ENCODE results near the gene REV3L.

REV3L gene

DNA sequence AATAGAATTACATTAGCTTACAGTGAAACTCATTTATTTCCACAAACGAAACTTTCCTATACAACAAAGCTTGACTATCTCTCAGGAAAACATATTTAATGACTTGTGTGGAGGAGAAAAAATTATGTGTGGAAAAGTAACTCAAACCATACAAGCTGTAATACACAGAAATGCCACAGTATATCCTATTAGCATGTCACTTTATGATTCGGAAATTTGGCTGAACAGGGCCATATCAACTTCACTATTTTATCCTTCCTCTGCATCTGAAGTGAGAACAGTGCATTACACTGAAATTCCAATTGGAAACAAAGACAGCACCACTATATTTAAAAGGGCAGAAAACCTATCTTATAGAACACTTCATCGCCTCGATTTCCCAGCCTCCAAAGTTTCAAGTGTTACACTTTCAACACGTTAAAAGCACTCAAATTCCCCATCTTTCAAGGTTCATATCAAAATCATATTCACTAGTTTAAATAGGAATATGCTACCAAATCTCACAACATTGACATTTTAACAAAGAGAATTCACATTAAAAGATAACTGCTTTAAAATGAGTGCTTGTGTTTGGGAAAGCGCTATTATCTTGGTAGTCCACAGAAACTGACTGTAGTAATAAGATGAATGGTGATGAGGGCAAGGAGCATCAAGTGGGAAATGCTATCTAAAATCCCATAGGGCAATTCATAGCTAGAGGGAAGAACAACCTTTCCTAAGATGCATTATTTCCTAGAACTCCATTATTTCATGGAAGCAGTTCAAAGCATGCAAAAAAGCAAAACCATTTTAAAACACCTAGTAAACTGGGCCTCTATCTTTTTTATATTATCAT, 1.8 kb downstream of the REV3L start:
- TF ChIP-seq GATA3 (IDR thresholded peaks at IDR 0.05; ENCODE audit: low read depth, low read length) (no peak), GATA2 (IDR thresholded peaks at IDR 0.05; ENCODE audit: low read depth, low read length) (no peak)

DNA sequence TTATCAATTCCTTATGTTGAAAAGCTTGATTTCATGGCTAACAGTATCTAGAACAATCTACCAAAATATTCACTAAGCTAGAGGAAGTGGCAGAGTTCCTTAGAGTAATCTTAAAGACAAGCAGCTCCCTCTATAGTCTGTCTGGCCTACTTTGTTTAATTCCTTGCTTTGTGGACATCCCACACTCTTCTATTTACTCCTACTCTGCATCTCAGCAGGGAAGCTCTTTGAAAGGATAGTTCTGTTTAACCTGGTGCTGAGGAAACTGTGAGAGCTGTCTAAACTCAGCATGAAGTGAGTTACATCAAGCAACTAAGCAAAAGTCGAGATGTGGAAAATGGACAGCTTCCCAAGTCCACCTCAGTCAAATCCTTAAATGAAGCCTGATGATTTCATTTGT, 4.3 kb downstream of the REV3L start:
- TF ChIP-seq GATA2 (IDR thresholded peaks at IDR 0.05; ENCODE audit: low read depth, low read length), result no peak
- no peak for TF ChIP-seq GATA3 (IDR thresholded peaks at IDR 0.05; ENCODE audit: low read depth, low read length)

DNA sequence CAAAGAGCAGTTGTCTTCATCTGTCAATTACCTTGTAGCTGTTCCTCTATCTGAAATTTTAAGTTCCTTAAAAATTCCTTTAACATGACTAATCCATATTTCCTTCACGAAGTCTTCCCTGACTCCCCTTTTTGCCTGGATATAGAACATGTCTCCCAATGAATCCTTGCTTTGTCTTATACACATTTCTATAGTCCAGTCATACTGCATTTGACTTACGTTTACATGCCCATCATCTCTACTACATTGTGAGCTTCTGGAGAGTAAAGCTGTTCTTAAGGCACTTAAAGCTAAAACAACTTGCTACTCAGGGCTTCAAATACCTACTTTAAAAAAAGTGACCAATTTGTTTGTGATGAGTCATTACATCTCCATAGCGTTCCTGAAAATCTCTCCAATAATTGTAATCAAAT, 4.9 kb downstream of the REV3L start:
- TF ChIP-seq GATA3 (IDR thresholded peaks at IDR 0.05; ENCODE audit: low read depth, low read length) (no peak), GATA2 (IDR thresholded peaks at IDR 0.05; ENCODE audit: low read depth, low read length) (no peak)

DNA sequence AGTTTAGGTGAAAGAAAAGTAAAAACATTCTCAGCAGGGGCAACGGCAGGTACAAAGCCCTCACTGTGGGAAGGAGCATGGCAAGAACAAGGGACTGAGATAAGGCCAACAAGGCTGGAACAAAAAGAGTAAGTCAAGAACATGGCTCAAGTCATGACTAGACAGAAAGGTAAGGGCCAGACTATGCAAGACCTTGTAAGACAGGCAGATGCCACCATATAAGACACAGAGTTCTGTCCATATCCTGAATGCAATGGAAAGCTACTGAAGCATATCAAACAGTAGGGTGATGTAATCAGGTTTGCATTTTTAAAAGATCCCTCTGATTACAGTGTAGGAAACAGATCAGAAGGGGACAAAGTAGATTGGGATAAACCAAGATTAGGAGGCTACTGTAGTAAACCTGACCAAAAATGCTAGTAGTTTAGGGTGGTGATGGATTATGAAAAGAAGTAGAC, 5.5 kb downstream of the REV3L start:
- TF ChIP-seq GATA3 (IDR thresholded peaks at IDR 0.05; ENCODE audit: low read depth, low read length), result no peak
- peak; percentile 13; the same call in 1 of the 2 replicates for TF ChIP-seq GATA2 (IDR thresholded peaks at IDR 0.05; ENCODE audit: low read depth, low read length)

DNA sequence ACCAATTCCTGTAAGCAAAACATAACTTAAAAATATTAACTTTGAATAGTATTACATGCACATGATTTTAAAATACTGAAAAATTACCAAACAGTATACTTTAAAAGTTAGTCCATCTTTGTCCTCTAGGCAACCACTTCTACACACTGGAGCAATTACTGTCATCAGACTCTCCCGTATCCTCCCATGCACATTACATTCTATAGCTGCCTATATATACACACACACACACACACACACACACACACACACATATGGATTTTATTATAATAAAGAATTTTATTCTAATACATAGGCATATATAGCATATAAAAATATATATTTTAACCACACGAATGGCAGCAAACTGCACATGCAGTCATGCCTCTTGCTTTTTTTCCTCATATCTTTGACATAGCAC, 8.2 kb downstream of the REV3L start:
- TF ChIP-seq GATA3 (IDR thresholded peaks at IDR 0.05; ENCODE audit: low read depth, low read length) (no peak), GATA2 (IDR thresholded peaks at IDR 0.05; ENCODE audit: low read depth, low read length) (no peak)

DNA sequence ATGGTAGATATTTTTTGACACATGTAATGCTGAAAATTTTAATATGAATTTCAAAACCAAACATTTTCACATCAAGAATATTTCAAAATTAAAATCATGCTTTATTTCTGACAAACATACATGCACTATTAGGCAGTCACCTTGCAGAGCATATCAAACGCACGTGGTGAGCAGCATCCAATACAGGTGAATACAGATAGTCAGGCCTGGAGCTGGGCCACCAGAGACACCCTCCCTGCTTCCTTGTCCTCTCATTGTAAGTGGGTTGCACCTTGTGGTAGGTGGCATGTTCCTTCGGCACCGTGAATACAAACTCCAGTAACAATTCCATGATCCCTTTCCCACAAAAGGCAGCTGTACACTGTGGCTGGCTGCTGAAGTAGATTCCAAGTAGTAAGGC, 8.9 kb downstream of the REV3L start:
- TF ChIP-seq GATA3 (IDR thresholded peaks at IDR 0.05; ENCODE audit: low read depth, low read length) (no peak), GATA2 (IDR thresholded peaks at IDR 0.05; ENCODE audit: low read depth, low read length) (no peak)

DNA sequence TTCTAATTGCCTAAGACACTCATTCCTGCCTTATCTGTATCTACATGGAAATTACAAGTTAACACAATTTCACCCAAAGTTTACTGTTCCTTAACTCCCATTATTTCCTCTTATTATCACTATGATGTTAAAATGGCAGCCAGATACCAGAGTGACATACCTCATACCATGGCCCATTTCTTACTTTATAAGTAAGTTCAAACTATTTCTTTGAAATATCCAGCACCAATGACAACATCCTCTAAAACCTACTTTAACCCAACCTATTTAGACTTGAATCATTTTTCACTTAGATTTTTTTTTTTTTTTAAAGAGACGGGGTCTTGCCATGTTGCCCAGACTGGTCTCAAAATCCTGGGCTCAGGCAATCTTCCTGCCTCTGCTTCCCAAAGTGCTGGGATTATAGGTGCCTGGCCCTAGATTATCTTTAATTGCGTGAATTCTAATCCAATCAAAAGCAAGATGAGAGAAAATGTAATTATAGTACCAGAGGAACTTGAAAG, 10.0 kb downstream of the REV3L start:
- TF ChIP-seq GATA2 (IDR thresholded peaks at IDR 0.05; ENCODE audit: low read depth, low read length) (no peak), GATA3 (IDR thresholded peaks at IDR 0.05; ENCODE audit: low read depth, low read length) (no peak)

DNA sequence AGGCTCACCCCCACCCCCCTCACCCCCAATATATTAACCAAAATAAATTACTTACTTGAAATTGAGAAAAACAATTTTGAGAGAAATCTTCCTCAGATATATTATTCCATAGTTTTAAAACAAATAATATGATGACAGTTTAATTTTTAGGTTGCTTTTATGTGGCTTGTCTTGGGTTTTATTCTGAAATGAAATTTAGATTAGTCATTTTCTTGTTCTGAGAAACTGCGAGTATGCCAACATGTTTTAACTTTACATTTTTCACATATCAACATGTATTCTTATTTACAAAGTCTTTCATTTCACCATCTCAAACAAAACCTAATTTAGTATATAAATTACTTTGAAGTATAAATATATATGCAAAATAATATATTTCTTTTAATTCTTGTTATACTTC, 11.1 kb downstream of the REV3L start:
- no peak for TF ChIP-seq GATA2 (IDR thresholded peaks at IDR 0.05; ENCODE audit: low read depth, low read length)
- no peak for TF ChIP-seq GATA3 (IDR thresholded peaks at IDR 0.05; ENCODE audit: low read depth, low read length)

DNA sequence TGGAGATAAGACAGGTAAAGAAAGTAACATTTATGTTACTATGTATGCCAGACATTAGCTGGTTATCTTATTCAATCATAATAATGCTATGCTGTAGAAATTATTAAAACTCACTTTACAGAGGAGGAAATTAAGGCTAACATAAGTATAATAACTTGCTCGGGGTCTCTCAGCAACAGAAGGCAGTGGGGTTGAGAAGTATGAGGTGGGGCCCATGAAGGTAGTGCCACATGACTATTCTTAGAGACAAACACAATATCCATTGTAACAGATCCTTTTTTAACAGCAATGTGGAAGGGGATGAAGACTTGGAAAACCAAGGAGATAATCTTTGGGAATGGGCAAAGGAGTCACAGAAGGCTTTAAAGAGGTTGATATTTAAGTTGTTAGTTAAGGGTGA, 11.5 kb downstream of the REV3L start:
- TF ChIP-seq GATA3 (IDR thresholded peaks at IDR 0.05; ENCODE audit: low read depth, low read length), result no peak
- TF ChIP-seq GATA2 (IDR thresholded peaks at IDR 0.05; ENCODE audit: low read depth, low read length), result no peak

DNA sequence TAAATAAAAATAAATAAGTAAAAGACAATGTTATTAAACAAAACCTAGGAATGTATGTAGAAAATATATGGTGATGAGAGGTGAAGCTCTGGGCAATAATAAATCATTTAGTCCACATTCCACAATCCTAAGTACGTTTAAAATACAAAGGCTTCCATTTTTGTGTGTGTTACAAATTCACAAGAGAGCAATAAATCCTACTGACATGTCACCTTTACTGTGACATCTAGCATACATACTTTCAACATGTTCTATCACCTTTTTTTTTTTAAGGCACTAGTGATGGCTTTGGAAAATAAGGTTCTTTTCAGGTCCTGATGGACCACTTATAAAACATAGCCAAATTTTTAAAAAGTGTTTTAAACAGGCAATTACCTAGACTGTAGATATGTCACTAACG, 12.0 kb downstream of the REV3L start:
- no peak for TF ChIP-seq GATA3 (IDR thresholded peaks at IDR 0.05; ENCODE audit: low read depth, low read length)
- no peak for TF ChIP-seq GATA2 (IDR thresholded peaks at IDR 0.05; ENCODE audit: low read depth, low read length)

DNA sequence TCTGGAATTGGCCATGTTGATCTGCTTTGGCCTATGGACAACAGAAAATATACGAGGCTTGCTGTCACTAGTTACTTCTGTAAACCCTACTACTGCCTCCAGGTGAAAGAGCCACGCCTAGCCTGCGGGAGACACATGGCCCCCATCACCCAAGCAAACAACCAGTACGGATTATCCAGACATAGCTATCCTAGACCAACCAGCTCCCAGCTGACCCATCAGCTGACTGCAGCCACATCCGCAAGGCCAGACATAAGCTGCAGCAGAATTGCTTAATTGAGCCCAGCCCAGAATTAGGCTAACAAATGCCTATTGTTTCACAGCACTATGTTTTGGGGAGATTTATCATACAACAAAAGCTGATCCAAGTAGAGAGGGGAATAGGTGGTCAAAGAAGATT, 13.5 kb downstream of the REV3L start:
- TF ChIP-seq GATA3 (IDR thresholded peaks at IDR 0.05; ENCODE audit: low read depth, low read length), result no peak
- no peak for TF ChIP-seq GATA2 (IDR thresholded peaks at IDR 0.05; ENCODE audit: low read depth, low read length)

DNA sequence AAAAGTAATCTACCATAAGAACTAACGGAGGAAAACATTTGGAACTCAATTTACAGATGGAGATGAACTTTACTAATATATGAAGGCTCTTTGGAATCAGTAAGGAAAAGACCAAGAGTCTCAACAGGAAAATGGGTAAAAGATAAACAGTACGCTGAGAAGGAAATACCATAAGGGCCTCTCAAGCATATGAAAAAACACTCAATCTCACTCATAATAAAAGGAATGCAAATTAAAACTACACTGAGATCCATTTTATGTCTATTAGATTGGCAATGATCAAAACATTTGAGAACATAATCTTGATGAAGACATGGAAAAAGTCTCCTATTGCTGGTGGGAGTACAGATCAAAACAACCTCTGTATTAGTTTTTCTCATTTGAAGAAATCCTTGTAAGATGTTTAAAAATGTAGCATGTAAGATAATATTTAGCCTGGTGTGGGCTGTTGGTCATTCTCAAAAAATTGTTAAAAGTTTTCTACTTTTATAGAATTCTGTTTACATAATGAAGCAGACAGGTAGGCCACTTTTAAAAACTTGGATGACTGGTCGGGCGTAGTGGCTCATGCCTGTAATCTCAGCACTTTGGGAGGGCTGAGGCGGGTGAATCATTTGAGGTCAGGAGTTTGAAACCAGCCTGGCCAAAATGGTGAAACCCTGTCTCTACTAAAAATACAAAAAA, 14.5 kb downstream of the REV3L start:
- TF ChIP-seq GATA3 (IDR thresholded peaks at IDR 0.05; ENCODE audit: low read depth, low read length) (no peak), GATA2 (IDR thresholded peaks at IDR 0.05; ENCODE audit: low read depth, low read length) (no peak)

DNA sequence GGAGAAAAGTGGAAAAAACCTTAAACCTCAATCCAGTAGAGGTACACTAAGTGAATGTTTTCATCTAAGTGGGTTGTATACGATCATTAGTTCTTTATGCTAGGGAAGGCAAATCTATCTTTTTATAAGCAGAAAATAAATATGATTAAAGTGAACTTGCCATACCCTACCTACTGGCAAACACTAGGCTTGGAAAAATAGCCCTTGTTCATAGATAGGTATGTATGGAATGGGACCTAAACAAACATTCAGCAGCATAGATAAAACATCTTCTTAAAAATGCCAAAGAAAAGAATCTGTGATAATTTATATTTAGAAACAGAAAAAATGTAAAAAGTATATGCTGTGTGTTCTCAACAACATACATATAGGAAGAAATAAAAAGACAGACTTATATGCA, 18.8 kb downstream of the REV3L start:
- TF ChIP-seq GATA3 (IDR thresholded peaks at IDR 0.05; ENCODE audit: low read depth, low read length), result no peak
- TF ChIP-seq GATA2 (IDR thresholded peaks at IDR 0.05; ENCODE audit: low read depth, low read length), result no peak

DNA sequence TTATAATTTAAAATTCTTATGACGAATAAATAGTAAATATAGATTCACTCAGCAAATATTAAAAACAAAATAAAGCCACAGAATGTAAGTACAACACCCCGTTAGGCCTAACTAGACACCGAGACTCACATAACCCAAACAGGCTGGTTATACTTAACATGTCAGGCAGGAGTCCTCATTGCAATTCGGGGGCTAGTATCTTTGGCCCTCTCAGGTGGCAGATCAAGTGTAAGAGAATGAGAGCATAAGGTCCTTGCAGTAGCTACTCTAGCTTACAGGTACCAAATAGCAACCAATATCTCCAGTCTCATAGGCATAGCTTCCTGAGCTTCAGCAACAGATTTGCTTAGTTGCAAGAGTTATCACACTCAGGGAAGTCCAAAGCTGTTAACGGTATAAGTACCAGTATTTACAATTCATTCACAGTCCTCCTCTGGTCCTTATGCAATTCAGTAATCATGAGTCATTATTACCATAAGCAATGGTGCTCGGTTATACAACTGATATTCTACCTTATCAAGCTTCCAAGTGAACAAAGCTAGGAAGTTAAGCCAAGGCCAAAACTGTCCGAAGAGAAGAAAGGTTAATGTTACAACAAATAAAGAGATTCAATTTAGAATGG, 20.1 kb downstream of the REV3L start:
- TF ChIP-seq GATA3 (IDR thresholded peaks at IDR 0.05; ENCODE audit: low read depth, low read length) (no peak), GATA2 (IDR thresholded peaks at IDR 0.05; ENCODE audit: low read depth, low read length) (no peak)

Data from SH-SY5Y (cell line).